GM23338 (cell line): Measurements from ENCODE around the gene PCCB. TPM values are rescaled to one million over a fixed set of nuclear protein-coding genes. Genes with fewer than 3 reads are reported as not detected.

ENCODE experiments used
- ATAC-seq: fragments of 200-7000 bp; cut with Tn5 transposase; 3 replicates; pipeline ENCODE4 v1.9.1; 2020
- DNase-seq: peaks from one replicate; pipeline ENCODE4 v3.0.0-alpha.2; 2015; ENCODE audit warnings: low spot score
- H2AFZ ChIP-seq: fragments of 200-600 bp; sonication (generic); 2 replicates; pipeline ENCODE4 v1.8.0; 2016; ENCODE audit warnings: antibody characterized with exemption, mild to moderate bottlenecking, moderate library complexity
- H3F3A ChIP-seq: fragments of 200-600 bp; sonication (generic); replicated peaks from 2 replicates; pipeline ENCODE4 v1.8.0; 2017; ENCODE audit warnings: antibody characterized with exemption, mixed run types, low read depth
- H3K27ac ChIP-seq: fragments of 200-600 bp; sonication (generic); 2 replicates; pipeline ENCODE4 v1.6.1; 2016; ENCODE audit warnings: low read depth
- H3K27me3 ChIP-seq: fragments of 200-600 bp; sonication (generic); 2 replicates; pipeline ENCODE4 v1.8.0; 2016; ENCODE audit warnings: mild to moderate bottlenecking, mixed run types, moderate library complexity; ENCODE audit not compliant: insufficient read depth
- H3K36me3 ChIP-seq: fragments of 200-600 bp; sonication (generic); 2 replicates; pipeline ENCODE4 v1.8.0; 2016; ENCODE audit warnings: mild to moderate bottlenecking; ENCODE audit not compliant: insufficient read depth
- H3K4me1 ChIP-seq: fragments of 200-600 bp; sonication (generic); 2 replicates; pipeline ENCODE4 v1.8.0; 2016; ENCODE audit warnings: mild to moderate bottlenecking, moderate library complexity; ENCODE audit not compliant: insufficient read depth
- H3K4me2 ChIP-seq: fragments of 200-600 bp; sonication (generic); 2 replicates; pipeline ENCODE4 v1.7.1; 2017; ENCODE audit warnings: mixed run types
- H3K4me3 ChIP-seq: fragments of 200-600 bp; sonication (generic); 2 replicates; pipeline ENCODE4 v1.6.1; 2016; ENCODE audit warnings: mixed run types
- H3K79me2 ChIP-seq: fragments of 200-600 bp; sonication (generic); replicated peaks from 2 replicates; pipeline ENCODE4 v1.8.0; 2017; ENCODE audit warnings: mild to moderate bottlenecking; ENCODE audit not compliant: insufficient read depth
- H3K9me2 ChIP-seq: fragments of 200-600 bp; sonication (generic); 2 replicates; pipeline ENCODE4 v1.8.0; 2017; ENCODE audit not compliant: insufficient read depth
- H4K20me1 ChIP-seq: fragments of 200-600 bp; sonication (generic); replicated peaks from 2 replicates; pipeline ENCODE4 v1.8.0; 2017; ENCODE audit warnings: mild to moderate bottlenecking; ENCODE audit not compliant: insufficient read depth
- H3K27ac Mint-ChIP-seq: 2 replicates; pipeline ENCODE4 v1.8.0; 2020; ENCODE audit warnings: inconsistent platforms, mild to moderate bottlenecking, moderate library complexity, mixed read lengths
- H3K27me3 Mint-ChIP-seq: 3 replicates; pipeline ENCODE4 v1.8.0; 2022; ENCODE audit warnings: low read depth, mild to moderate bottlenecking, moderate library complexity, mixed read lengths, inconsistent platforms; ENCODE audit not compliant: insufficient read depth, poor library complexity
- H3K36me3 Mint-ChIP-seq: 3 replicates; pipeline ENCODE4 v1.8.0; 2021; ENCODE audit warnings: low read depth, mild to moderate bottlenecking, inconsistent platforms, moderate library complexity, mixed read lengths
- H3K4me1 Mint-ChIP-seq: 3 replicates; pipeline ENCODE4 v1.8.0; 2020; ENCODE audit warnings: mild to moderate bottlenecking, inconsistent platforms, mixed read lengths
- H3K4me3 Mint-ChIP-seq: 3 replicates; pipeline ENCODE4 v1.8.0; 2021; ENCODE audit warnings: moderate library complexity, mild to moderate bottlenecking, inconsistent platforms, mixed read lengths
- H3K9me3 Mint-ChIP-seq: 3 replicates; pipeline ENCODE4 v1.8.0; 2020; ENCODE audit warnings: moderate library complexity, mild to moderate bottlenecking, inconsistent platforms, mixed read lengths
- CREB1 ChIP-seq: fragments of 250-450 bp; sonication (Bioruptor Pico); IDR thresholded peaks from 2 replicates; pipeline ENCODE4 v1.5.0; 2020; ENCODE audit warnings: low read depth, mild to moderate bottlenecking, moderate library complexity
- CTCF ChIP-seq, 2 experiments: fragments of 200-600 bp in 1 of 2; sonication (generic) in 1 of 2; conservative IDR thresholded peaks; 2 replicates each; pipeline versions ENCODE4 v1.5.1 to v1.6.1; 2016 to 2017; ENCODE audit warnings: antibody characterized with exemption in 2 of 2, low read depth in 2 of 2, mild to moderate bottlenecking in 2 of 2, moderate library complexity in 1 of 2
- ETS1 ChIP-seq: IDR thresholded peaks from 2 replicates; pipeline ENCODE4 v1.6.1; 2016; ENCODE audit warnings: antibody characterized with exemption
- EZH2 ChIP-seq: fragments of 200-600 bp; sonication (generic); IDR thresholded peaks from one replicate; pipeline ENCODE4 v1.8.0; 2017; ENCODE audit warnings: antibody characterized with exemption, mild to moderate bottlenecking, low read depth; ENCODE audit not compliant: unreplicated experiment
- EZH2phosphoT487 ChIP-seq: fragments of 200-600 bp; sonication (generic); IDR thresholded peaks from one replicate; pipeline ENCODE4 v1.8.1; 2018; ENCODE audit warnings: antibody characterized with exemption; ENCODE audit not compliant: unreplicated experiment
- JUNB ChIP-seq: IDR thresholded peaks from one replicate; pipeline ENCODE4 v1.6.1; 2016; ENCODE audit warnings: antibody characterized with exemption; ENCODE audit not compliant: unreplicated experiment
- POLR2AphosphoS5 ChIP-seq: IDR thresholded peaks from 2 replicates; pipeline ENCODE4 v1.6.1; 2016; ENCODE audit warnings: antibody characterized with exemption, low read depth
- ZNF114 ChIP-seq: fragments of 250-450 bp; sonication (Bioruptor Pico); IDR thresholded peaks from 2 replicates; pipeline ENCODE4 v1.5.0; 2020; ENCODE audit warnings: mild to moderate bottlenecking, moderate library complexity
- polyA plus RNA-seq: library from polyadenylated mRNA; unstranded; fragments of >200 nt; fragmentation: Nextera tagmentation; extraction: Ambion mirVana; gene quantifications from 2 replicates; pipeline ENCODE4 v1.2.1, GENCODE V29; 2016
- total RNA-seq: library from RNA; depleted of rRNA; stranded (reverse); fragments of >200 nt; shearing (Covaris generic); gene quantifications from 2 replicates; pipeline ENCODE4 v1.2.3, GENCODE V29; 2014

PCCB gene
- total and polyA plus RNA-seq, 2 experiments from 2014 or later, result 42.7 to 76.8 TPM

DNA sequence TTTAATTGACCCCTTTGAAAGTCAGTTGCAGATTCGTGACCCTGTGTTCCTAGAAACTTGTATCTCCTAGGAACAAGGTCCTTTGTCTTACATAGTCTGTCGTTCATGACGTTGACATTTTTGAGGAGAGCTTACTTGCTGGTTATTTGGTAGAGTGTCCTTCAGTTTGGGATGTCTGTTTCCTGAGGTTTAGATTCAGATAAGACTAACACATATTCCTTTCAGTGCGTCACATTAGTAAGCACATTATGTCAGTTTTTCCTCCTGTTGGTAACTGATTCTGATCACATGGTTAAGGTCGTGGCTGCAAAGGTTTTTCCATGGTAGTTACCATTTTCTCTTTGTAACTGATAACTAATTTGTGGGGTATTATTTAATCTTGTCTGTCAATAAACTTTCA lies 80.8 kb downstream of the PCCB start:
- Histone ChIP-seq H3K4me3 (no peak overlapping the region), H3K27me3 (no peaks in the 10 kb centered on the region), H3K9me2 (no peaks in the 10 kb centered on the region), H2AFZ (no peak overlapping the region), H3K4me2 (no peak overlapping the region), H3F3A (no peaks in the 10 kb centered on the region), H4K20me1 (no peaks in the 10 kb centered on the region; the same call in 1 of the 2 replicates), H3K79me2 (no peaks in the 10 kb centered on the region), H3K27ac (no peak overlapping the region), H3K36me3 (no peaks in the 10 kb centered on the region), H3K4me1 (no peaks in the 10 kb centered on the region)
- ATAC-seq, result no peak
- no peak for TF ChIP-seq POLR2AphosphoS5
- no peak for TF ChIP-seq ETS1
- no peak for TF ChIP-seq JUNB
- DNase-seq, result no peak
- Mint-ChIP-seq H3K36me3 (peaks cover 46% of the 10 kb centered on the region), H3K9me3 (no peaks in the 10 kb centered on the region), H3K4me1 (no peaks in the 10 kb centered on the region), H3K4me3 (no peak overlapping the region), H3K27me3 (peaks cover 1% of the 10 kb centered on the region), H3K27ac (no peak overlapping the region)

GRCh38 chr3:136332302-136332701 lies 82.2 kb downstream of the PCCB start:
- H3K79me2 ChIP-seq, result no peaks in the 10 kb centered on the region
- Mint-ChIP-seq H3K9me3 (no peaks in the 10 kb centered on the region), H3K4me1 (no peaks in the 10 kb centered on the region), H3K4me3 (no peak overlapping the region), H3K36me3 (peaks cover 36% of the 10 kb centered on the region), H3K27me3 (peaks cover 1% of the 10 kb centered on the region), H3K27ac (no peak overlapping the region)
- no peaks in the 10 kb centered on the region for H3K27me3 ChIP-seq
- DNase-seq, result no peak
- no peak for ATAC-seq
- TF ChIP-seq EZH2phosphoT487, result no peak
- no peak for TF ChIP-seq CREB1 (CRISPR knock-in tag)
- TF ChIP-seq ZNF114 (CRISPR knock-in tag), result no peak
- TF ChIP-seq CTCF (conservative IDR thresholded peaks at IDR 0.05; ENCODE audit: low read depth in 2 of 2), result no peak
- TF ChIP-seq EZH2, result no peak
- no peak for TF ChIP-seq ETS1
- H2AFZ ChIP-seq, result no peak overlapping the region
- no peaks in the 10 kb centered on the region for H3K36me3 ChIP-seq
- no peak overlapping the region for H3K4me2 ChIP-seq
- no peaks in the 10 kb centered on the region for H3K4me1 ChIP-seq
- no peaks in the 10 kb centered on the region; the same call in 1 of the 2 replicates for H4K20me1 ChIP-seq
- no peak overlapping the region for H3K4me3 ChIP-seq
- H3F3A ChIP-seq, result no peaks in the 10 kb centered on the region
- H3K27ac ChIP-seq, result no peak overlapping the region
- no peaks in the 10 kb centered on the region for H3K9me2 ChIP-seq
